K562 (cell line): ENCODE results near the gene ZNF90. TPM values are rescaled to one million over a fixed set of nuclear protein-coding genes. Genes with fewer than 3 reads are reported as not detected.

Source experiments
- ATAC-seq: fragments of 200-7000 bp; cut with Tn5 transposase; 3 replicates; pipeline ENCODE4 v1.9.1; 2020; ENCODE audit warnings: moderate library complexity
- BruUV-seq: library from RNA; stranded (reverse); fragments of 400-500 nt; replicated peaks from 2 replicates; lab custom pipeline; 2021; lab: Mats Ljungman, UMichigan
- CTCF ChIA-PET: fragments of 300-600 bp; formaldehyde crosslinking; extraction: SDS; loops from one replicate; lab custom pipeline; 2021; ENCODE audit warnings: low intra/inter-chr PET ratio; lab: Yijun Ruan, JAX
- POLR2A ChIA-PET: fragments of 300-600, 350-650 bp; sonication (Branson Sonifier 250); formaldehyde crosslinking; extraction: SDS; loops from one replicate; lab custom pipeline; 2021; ENCODE audit warnings: antibody characterized with exemption, inconsistent platforms; lab: Yijun Ruan, JAX
- DNase-seq, 4 experiments: peaks; one replicate each; pipeline versions ENCODE4 v3.0.0 to v3.0.0-alpha.2; 2011 to 2018; ENCODE audit warnings: low spot score in 3 of 4, mixed read lengths in 3 of 4; ENCODE audit errors: extremely low read depth in 1 of 4
- FAIRE-seq: peaks from 2 replicates; lab custom pipeline; 2011; peaks lifted over from hg19 to GRCh38; lab: Jason Lieb, UNC
- H2AFZ ChIP-seq: 2 replicates; pipeline ENCODE4 v1.6.0; 2011; ENCODE audit warnings: low read depth, low read length, control low read depth, inconsistent platforms
- H3K27ac ChIP-seq: fragments of 200-600 bp; 3 replicates; pipeline ENCODE4 v1.8.0; 2011; ENCODE audit warnings: low read depth, mild to moderate bottlenecking, control low read depth, inconsistent platforms, low read length, moderate library complexity, mixed read lengths; ENCODE audit errors: extremely low read depth
- H3K27me3 ChIP-seq, 2 experiments: fragments of 300-600 bp in 1 of 2; 2 replicates in 1 of 2; 3 replicates in 1 of 2; pipeline versions ENCODE4 v1.6.0 to v1.8.0; 2011; ENCODE audit warnings: inconsistent platforms in 2 of 2, low read length in 2 of 2, mild to moderate bottlenecking in 1 of 2, mixed read lengths in 1 of 2, moderate library complexity in 1 of 2; ENCODE audit not compliant: control insufficient read depth in 2 of 2, insufficient read depth in 2 of 2
- H3K36me3 ChIP-seq: fragments of 300-600 bp; 3 replicates; pipeline ENCODE4 v1.8.0; 2011; ENCODE audit warnings: mild to moderate bottlenecking, low read length, inconsistent platforms; ENCODE audit not compliant: control insufficient read depth, insufficient read depth
- H3K4me1 ChIP-seq, 2 experiments: fragments of 200-600 bp in 1 of 2; replicated peaks in 1 of 2; 2 replicates in 1 of 2; 3 replicates in 1 of 2; pipeline versions ENCODE4 v1.5.1 to v1.8.0; 2011; ENCODE audit warnings: inconsistent platforms in 2 of 2, low read length in 2 of 2, mild to moderate bottlenecking in 1 of 2, mixed read lengths in 1 of 2, moderate library complexity in 1 of 2; ENCODE audit not compliant: control insufficient read depth in 2 of 2, insufficient read depth in 2 of 2
- H3K4me2 ChIP-seq: 2 replicates; pipeline ENCODE4 v1.6.1; 2011; ENCODE audit warnings: low read length, control low read depth, inconsistent platforms, mixed read lengths; ENCODE audit not compliant: insufficient read depth
- H3K4me3 ChIP-seq: fragments of 200-600 bp; sonication (generic), shearing (Covaris generic); 2 replicates; pipeline ENCODE4 v1.5.1; 2016; ENCODE audit warnings: control low read depth, inconsistent platforms
- H3K79me2 ChIP-seq: fragments of 200-600 bp; 3 replicates; pipeline ENCODE4 v1.8.0; 2011; ENCODE audit warnings: low read length, inconsistent platforms; ENCODE audit not compliant: control insufficient read depth, insufficient read depth
- H3K9ac ChIP-seq, 2 experiments: 2 replicates each; pipeline versions ENCODE4 v1.6.0 to v1.6.1; 2011; ENCODE audit warnings: low read depth in 2 of 2, low read length in 2 of 2, control low read depth in 1 of 2, inconsistent platforms in 1 of 2, mild to moderate bottlenecking in 1 of 2, mixed read lengths in 1 of 2; ENCODE audit not compliant: insufficient read depth in 1 of 2
- H3K9me1 ChIP-seq: one replicate; pipeline ENCODE4 v1.6.0; 2011; ENCODE audit warnings: inconsistent platforms, mild to moderate bottlenecking, low read length, moderate library complexity; ENCODE audit not compliant: control insufficient read depth, insufficient read depth
- H3K9me3 ChIP-seq: replicated peaks from 2 replicates; pipeline ENCODE4 v1.5.1; 2011; ENCODE audit warnings: low read depth, low read length, inconsistent platforms; ENCODE audit not compliant: control insufficient read depth, insufficient read depth
- H4K20me1 ChIP-seq: replicated peaks from 2 replicates; pipeline ENCODE4 v1.6.1; 2011; ENCODE audit warnings: low read length, inconsistent platforms, mixed read lengths; ENCODE audit not compliant: control insufficient read depth, insufficient read depth
- ELF1 ChIP-seq: fragments of 200-800 bp; sonication (Bioruptor generic); IDR thresholded peaks from 2 replicates; pipeline ENCODE4 v1.6.1; 2016; ENCODE audit warnings: missing genetic modification characterization, missing compliant biosample characterization
- GTF2F1 ChIP-seq: IDR thresholded peaks from 2 replicates; pipeline ENCODE4 v1.6.1; 2011; ENCODE audit warnings: low read depth, low read length, improper control_type of control experiment
- HEY1 ChIP-seq: fragments of 250-450 bp; sonication (Bioruptor Pico); IDR thresholded peaks from 2 replicates; pipeline ENCODE4 v1.5.0; 2020; ENCODE audit warnings: mild to moderate bottlenecking, moderate library complexity, borderline replicate concordance
- HLTF ChIP-seq: fragments of 450-650 bp; IDR thresholded peaks from 2 replicates; pipeline ENCODE4 v1.6.1; 2016
- NCOA2 ChIP-seq, 2 experiments: fragments of 450-650 bp; IDR thresholded peaks; 2 replicates each; pipeline ENCODE4 v1.6.1; 2018; ENCODE audit warnings: mild to moderate bottlenecking in 2 of 2, moderate library complexity in 1 of 2; ENCODE audit not compliant: partially characterized antibody in 2 of 2
- POLR2B ChIP-seq: fragments of 450-650 bp; IDR thresholded peaks from 2 replicates; pipeline ENCODE4 v1.6.1; 2018; ENCODE audit warnings: low read depth; ENCODE audit not compliant: partially characterized antibody
- STAT5B ChIP-seq: fragments of 250-450 bp; sonication (Bioruptor Pico); IDR thresholded peaks from 2 replicates; pipeline ENCODE4 v1.8.0; 2021; ENCODE audit warnings: mild to moderate bottlenecking, inconsistent platforms
- ZBTB12 ChIP-seq: fragments of 250-450 bp; sonication (Bioruptor Pico); IDR thresholded peaks from 2 replicates; pipeline ENCODE4 v1.4.0; 2020
- ZBTB33 ChIP-seq: sonication (generic); formaldehyde crosslinking; IDR thresholded peaks from 2 replicates; pipeline ENCODE4 v1.8.1; 2023; ENCODE audit warnings: mild to moderate bottlenecking, missing genetic modification reagents
- ZNF140 ChIP-seq: fragments of 250-450 bp; sonication (Bioruptor Pico); IDR thresholded peaks from 2 replicates; pipeline ENCODE4 v1.8.0; 2021; ENCODE audit warnings: moderate library complexity, mild to moderate bottlenecking, inconsistent platforms
- ZNF507 ChIP-seq: conservative IDR thresholded peaks from 2 replicates; pipeline ENCODE4 v1.6.1; 2017; ENCODE audit warnings: missing genetic modification characterization, missing compliant biosample characterization
- ZNF57 ChIP-seq: fragments of 450-650 bp; formaldehyde crosslinking; IDR thresholded peaks from 2 replicates; pipeline ENCODE4 v1.4.0; 2020; ENCODE audit warnings: mild to moderate bottlenecking, moderate library complexity
- ZNF668 ChIP-seq: fragments of 250-450 bp; sonication (Bioruptor Pico); IDR thresholded peaks from 2 replicates; pipeline ENCODE4 v1.8.0; 2022; ENCODE audit warnings: mild to moderate bottlenecking, inconsistent platforms
- WGBS: fragments of 100-300 bp; shearing (Covaris generic); methylation state at CpG from one replicate; pipeline ENCODE4 v1.1.6; 2016; ENCODE audit warnings: low coverage, mixed read lengths; ENCODE audit not compliant: insufficient coverage; ENCODE audit errors: missing lambda C conversion rate; 5-methylcytosine and 5-hydroxymethylcytosine counted together
- in situ Hi-C: fragments of 300-500 bp; cut with MboI; formaldehyde crosslinking; loops from 4 replicates; pipeline ENCODE4 v1.15.0; 2018; ENCODE audit warnings: inconsistent platforms, mixed read lengths
- intact Hi-C: fragments of 100-400 bp; cut with micrococcal nuclease; formaldehyde crosslinking; loops from 2 replicates; pipeline ENCODE4 v1.14.2; 2022
- polyA plus RNA-seq, 8 experiments: library from polyadenylated mRNA; depleted of rRNA in 4 of 8; stranded (reverse) in 5 of 8; unstranded in 3 of 8; fragments of >200 nt; fragmentation: Nextera tagmentation in 2 of 8; fragmentation: Illumina TruSeq in 1 of 8; extraction: Ambion mirVana in 2 of 8; extraction: Trizol in 1 of 8; gene quantifications; 2 replicates each; pipeline versions ENCODE4 v1.2.1 to v1.2.3, GENCODE V29; 2011 to 2014; ENCODE audit warnings: inconsistent platforms in 1 of 8, missing spikeins in 1 of 8
- total RNA-seq, 7 experiments: library from RNA; depleted of rRNA in 6 of 7; stranded (reverse); fragments of >200 nt in 6 of 7; fragmentation: Illumina TruSeq in 2 of 7; extraction: Trizol in 2 of 7; gene quantifications; 2 replicates each; pipeline versions ENCODE4 v1.2.1 to v1.2.3, GENCODE V29; 2011 to 2021; ENCODE audit warnings: low replicate concordance in 1 of 7
- TF ChIP-seq, protein P1 (sequence below): IDR thresholded peaks from 2 replicates; pipeline ENCODE4 v1.6.1; 2012; ENCODE audit warnings: low read depth, low read length, improper control_type of control experiment, borderline replicate concordance

ZNF90 gene
- total and polyA plus RNA-seq, 9 of the 15 experiments (the other 6 are each of a cell fraction or from before 2014, with no cell fraction given): 0.20 to 0.89 (median 0.67) TPM; not detected in 1

DNA sequence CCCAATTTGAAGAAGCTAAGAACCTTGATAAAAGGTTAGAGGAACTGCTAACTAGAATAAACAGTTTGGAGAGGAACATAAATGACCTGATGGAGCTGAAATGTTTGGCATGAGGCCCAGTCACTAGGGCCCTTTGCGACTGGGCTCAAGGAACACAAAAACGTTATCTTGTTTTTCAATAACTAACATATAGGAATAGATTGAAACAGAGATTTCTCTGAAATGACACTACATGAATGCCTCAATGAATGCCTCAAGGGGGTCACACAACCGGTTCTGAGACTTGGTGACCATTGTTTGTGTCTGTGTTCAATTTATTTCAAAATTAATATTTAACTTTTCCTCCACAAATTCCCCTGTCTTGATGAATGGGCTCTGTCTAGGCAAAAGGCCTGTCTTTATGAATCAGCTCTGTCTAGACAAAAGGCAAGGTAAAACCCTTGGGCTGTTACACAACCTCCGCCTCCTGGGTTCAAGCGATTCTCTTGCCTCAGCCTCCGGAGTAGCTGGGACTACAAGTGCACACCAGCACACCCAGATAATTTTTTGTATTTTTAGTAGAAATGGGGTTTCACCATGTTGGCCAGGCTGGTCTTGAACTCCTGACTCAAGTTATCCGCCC, 88.3 kb downstream of the ZNF90 start:
- CTCF ChIA-PET: no interaction called here
- intact Hi-C loops: no loop called here
- TF ChIP-seq HLTF (no peak), POLR2B (no peak), GTF2F1 (no peak), ZNF57 (CRISPR knock-in tag) (no peak), NCOA2 (IDR thresholded peaks at IDR 0.05; ENCODE audit: partially characterized antibody in 2 of 2) (no peak), HEY1 (CRISPR knock-in tag) (no peak), ZBTB12 (CRISPR knock-in tag) (no peak), ZNF140 (no peak), ZNF507 (no peak), ELF1 (tag) (no peak), STAT5B (no peak), ZNF668 (no peak), ZBTB33 (CRISPR knock-in tag) (no peak)
- TF ChIP-seq, protein P1, sequence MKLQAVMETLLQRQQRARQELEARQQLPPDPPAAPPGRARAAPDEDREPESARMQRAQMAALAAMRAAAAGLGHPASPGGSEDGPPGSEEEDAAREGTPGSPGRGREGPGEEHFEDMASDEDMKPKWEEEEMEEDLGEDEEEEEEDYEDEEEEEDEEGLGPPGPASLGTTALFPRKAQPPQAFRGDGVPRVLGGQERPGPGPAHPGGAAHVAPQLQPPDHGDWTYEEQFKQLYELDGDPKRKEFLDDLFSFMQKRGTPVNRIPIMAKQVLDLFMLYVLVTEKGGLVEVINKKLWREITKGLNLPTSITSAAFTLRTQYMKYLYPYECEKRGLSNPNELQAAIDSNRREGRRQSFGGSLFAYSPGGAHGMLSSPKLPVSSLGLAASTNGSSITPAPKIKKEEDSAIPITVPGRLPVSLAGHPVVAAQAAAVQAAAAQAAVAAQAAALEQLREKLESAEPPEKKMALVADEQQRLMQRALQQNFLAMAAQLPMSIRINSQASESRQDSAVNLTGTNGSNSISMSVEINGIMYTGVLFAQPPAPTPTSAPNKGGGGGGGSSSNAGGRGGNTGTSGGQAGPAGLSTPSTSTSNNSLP: no peak

More for the DNA sequence above, 88.3 kb downstream of the ZNF90 start:
- no peaks in the 10 kb centered on the region for H4K20me1 ChIP-seq
- ATAC-seq (no peak), FAIRE-seq (no peak), DNase-seq (no peak)
- no peaks in the 10 kb centered on the region for H3K27me3 ChIP-seq
- in situ Hi-C loops: no loop called here
- H3K4me2 ChIP-seq: no peak overlapping the region
- POLR2A ChIA-PET: no interaction called here
- no peaks in the 10 kb centered on the region for H3K4me1 ChIP-seq
- 9% methylated on average over 7 of the region's 7 CpGs for WGBS
- H3K79me2 ChIP-seq: no peaks in the 10 kb centered on the region
- BruUV-seq: no TSS peak
- no peaks in the 10 kb centered on the region for H3K9me1 ChIP-seq
- H3K36me3 ChIP-seq: no peaks in the 10 kb centered on the region
- H3K9me3 ChIP-seq: no peaks in the 10 kb centered on the region
- H3K27ac ChIP-seq: no peak overlapping the region
- H2AFZ ChIP-seq: no peak overlapping the region
- H3K9ac ChIP-seq: no peak overlapping the region
- no peak overlapping the region for H3K4me3 ChIP-seq
